ENCODE measurements around the gene PAX3.

DNA sequence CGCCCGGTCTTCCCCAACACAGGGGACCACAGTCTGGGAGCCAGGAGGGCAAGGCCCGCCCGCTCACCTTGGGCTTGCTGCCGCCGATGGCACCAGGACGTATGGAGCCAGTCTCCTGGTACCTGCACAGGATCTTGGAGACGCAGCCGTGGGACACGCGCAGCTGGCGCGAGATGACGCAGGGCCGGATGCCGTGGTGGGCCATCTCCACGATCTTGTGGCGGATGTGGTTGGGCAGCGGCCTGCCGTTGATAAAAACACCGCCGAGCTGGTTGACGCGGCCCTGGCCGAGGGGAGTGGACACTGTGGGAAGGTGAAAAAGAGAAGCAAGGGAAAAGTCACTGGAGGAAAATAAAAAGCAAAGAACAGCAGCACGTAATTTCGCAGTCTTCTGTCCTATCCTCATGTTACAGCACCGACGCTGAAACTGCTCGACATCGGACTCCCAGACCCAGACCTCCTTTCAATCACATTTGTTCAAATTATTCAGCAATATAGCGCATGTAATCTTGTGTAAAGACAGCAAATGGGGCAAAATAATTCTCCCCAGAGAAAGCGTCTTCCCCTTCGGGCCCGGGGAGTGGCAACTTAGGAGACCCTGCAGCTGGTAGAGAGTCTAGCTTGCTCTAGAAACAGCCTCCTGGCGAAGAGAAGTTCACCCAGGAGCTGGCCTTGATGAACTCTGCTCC is 1.7 kb downstream of the PAX3 start:
- TF ChIP-seq, protein P1, sequence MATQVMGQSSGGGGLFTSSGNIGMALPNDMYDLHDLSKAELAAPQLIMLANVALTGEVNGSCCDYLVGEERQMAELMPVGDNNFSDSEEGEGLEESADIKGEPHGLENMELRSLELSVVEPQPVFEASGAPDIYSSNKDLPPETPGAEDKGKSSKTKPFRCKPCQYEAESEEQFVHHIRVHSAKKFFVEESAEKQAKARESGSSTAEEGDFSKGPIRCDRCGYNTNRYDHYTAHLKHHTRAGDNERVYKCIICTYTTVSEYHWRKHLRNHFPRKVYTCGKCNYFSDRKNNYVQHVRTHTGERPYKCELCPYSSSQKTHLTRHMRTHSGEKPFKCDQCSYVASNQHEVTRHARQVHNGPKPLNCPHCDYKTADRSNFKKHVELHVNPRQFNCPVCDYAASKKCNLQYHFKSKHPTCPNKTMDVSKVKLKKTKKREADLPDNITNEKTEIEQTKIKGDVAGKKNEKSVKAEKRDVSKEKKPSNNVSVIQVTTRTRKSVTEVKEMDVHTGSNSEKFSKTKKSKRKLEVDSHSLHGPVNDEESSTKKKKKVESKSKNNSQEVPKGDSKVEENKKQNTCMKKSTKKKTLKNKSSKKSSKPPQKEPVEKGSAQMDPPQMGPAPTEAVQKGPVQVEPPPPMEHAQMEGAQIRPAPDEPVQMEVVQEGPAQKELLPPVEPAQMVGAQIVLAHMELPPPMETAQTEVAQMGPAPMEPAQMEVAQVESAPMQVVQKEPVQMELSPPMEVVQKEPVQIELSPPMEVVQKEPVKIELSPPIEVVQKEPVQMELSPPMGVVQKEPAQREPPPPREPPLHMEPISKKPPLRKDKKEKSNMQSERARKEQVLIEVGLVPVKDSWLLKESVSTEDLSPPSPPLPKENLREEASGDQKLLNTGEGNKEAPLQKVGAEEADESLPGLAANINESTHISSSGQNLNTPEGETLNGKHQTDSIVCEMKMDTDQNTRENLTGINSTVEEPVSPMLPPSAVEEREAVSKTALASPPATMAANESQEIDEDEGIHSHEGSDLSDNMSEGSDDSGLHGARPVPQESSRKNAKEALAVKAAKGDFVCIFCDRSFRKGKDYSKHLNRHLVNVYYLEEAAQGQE (IDR thresholded peaks at IDR 0.05; ENCODE audit: low read depth), result no peak
- TF ChIP-seq CEBPB (IDR thresholded peaks at IDR 0.05) (no peak), YY1 (IDR thresholded peaks at IDR 0.05; ENCODE audit: low read depth) (no peak), MAX (IDR thresholded peaks at IDR 0.05) (no peak), CREB1 (IDR thresholded peaks at IDR 0.05; ENCODE audit: low read depth) (no peak), RAD21 (IDR thresholded peaks at IDR 0.05; ENCODE audit: low read depth) (no peak), EP300 (IDR thresholded peaks at IDR 0.05; ENCODE audit: borderline replicate concordance) (no peak), TEAD4 (IDR thresholded peaks at IDR 0.05) (no peak), FOXM1 (IDR thresholded peaks at IDR 0.05; ENCODE audit: borderline replicate concordance, low read depth) (no peak), TAF1 (IDR thresholded peaks at IDR 0.05; ENCODE audit: low read depth) (no peak), NFIC (IDR thresholded peaks at IDR 0.05) (no peak), TCF12 (IDR thresholded peaks at IDR 0.05; ENCODE audit: low read depth) (no peak)
